Measurements from ENCODE around the gene ATP10A.

- TF ChIP-seq CTCF (IDR thresholded peaks at IDR 0.05) (no peak), POLR2AphosphoS5 (IDR thresholded peaks at IDR 0.05) (no peak)
Measured at GRCh38 chr15:25780479-25781255, 82.5 kb downstream of the ATP10A start.

All from stomach (tissue), 4 donors.